K562 (cell line): Measurements from ENCODE around the gene CBX8. TPM values are rescaled to one million over a fixed set of nuclear protein-coding genes. Genes with fewer than 3 reads are reported as not detected.

Experiments
- FOXA3 ChIP-seq, 2 experiments: fragments of 450-650 bp in 1 of 2; sonication (generic) in 1 of 2; formaldehyde crosslinking; IDR thresholded peaks in 1 of 2; conservative IDR thresholded peaks in 1 of 2; 2 replicates each; pipeline versions ENCODE4 v1.4.0 to v1.8.0; 2020 to 2022; ENCODE audit warnings: mild to moderate bottlenecking in 2 of 2, missing genetic modification reagents in 1 of 2
- SETDB1 ChIP-seq: IDR thresholded peaks from one replicate; pipeline ENCODE4 v1.6.1; 2012; ENCODE audit warnings: low read length, control low read depth, inconsistent platforms
- TRIM28 ChIP-seq: fragments of 450-650 bp; IDR thresholded peaks from 2 replicates; pipeline ENCODE4 v1.6.1; 2017
- ZFX ChIP-seq: sonication (generic); formaldehyde crosslinking; IDR thresholded peaks from 2 replicates; pipeline ENCODE4 v1.8.0; 2022; ENCODE audit warnings: mild to moderate bottlenecking, missing genetic modification reagents, moderate library complexity
- ZNF124 ChIP-seq: sonication (generic); formaldehyde crosslinking; IDR thresholded peaks from 2 replicates; pipeline ENCODE4 v1.8.1; 2022; ENCODE audit warnings: missing genetic modification reagents
- ZNF175 ChIP-seq: fragments of 200-800 bp; sonication (Bioruptor generic); IDR thresholded peaks from 2 replicates; pipeline ENCODE4 v1.6.1; 2016; ENCODE audit warnings: low read depth, mild to moderate bottlenecking, missing genetic modification characterization, missing compliant biosample characterization
- polyA plus RNA-seq, 8 experiments: library from polyadenylated mRNA; depleted of rRNA in 4 of 8; stranded (reverse) in 5 of 8; unstranded in 3 of 8; fragments of >200 nt; fragmentation: Nextera tagmentation in 2 of 8; fragmentation: Illumina TruSeq in 1 of 8; extraction: Ambion mirVana in 2 of 8; extraction: Trizol in 1 of 8; gene quantifications; 2 replicates each; pipeline versions ENCODE4 v1.2.1 to v1.2.3, GENCODE V29; 2011 to 2014; ENCODE audit warnings: inconsistent platforms in 1 of 8, missing spikeins in 1 of 8
- total RNA-seq, 7 experiments: library from RNA; depleted of rRNA in 6 of 7; stranded (reverse); fragments of >200 nt in 6 of 7; fragmentation: Illumina TruSeq in 2 of 7; extraction: Trizol in 2 of 7; gene quantifications; 2 replicates each; pipeline versions ENCODE4 v1.2.1 to v1.2.3, GENCODE V29; 2011 to 2021; ENCODE audit warnings: low replicate concordance in 1 of 7
- TF ChIP-seq, protein P1 (sequence below): fragments of 450-650 bp; formaldehyde crosslinking; IDR thresholded peaks from 2 replicates; pipeline ENCODE4 v1.4.0; 2020; ENCODE audit warnings: mild to moderate bottlenecking, moderate library complexity
- TF ChIP-seq, protein P2 (sequence below): fragments of 450-650 bp; IDR thresholded peaks from 2 replicates; pipeline ENCODE4 v1.7.1; 2018; ENCODE audit warnings: mild to moderate bottlenecking, low read depth; ENCODE audit not compliant: partially characterized antibody
- TF ChIP-seq, protein P3 (sequence below), 2 experiments: fragments of 250-450 bp in 1 of 2; fragments of 450-650 bp in 1 of 2; sonication (Bioruptor Pico) in 1 of 2; IDR thresholded peaks; 2 replicates each; pipeline versions ENCODE4 v1.6.1 to v1.8.0; 2016 to 2021; ENCODE audit warnings: mild to moderate bottlenecking in 2 of 2, moderate library complexity in 2 of 2, missing compliant biosample characterization in 1 of 2, missing genetic modification characterization in 1 of 2
- TF ChIP-seq, protein P4 (sequence below): fragments of 450-650 bp; IDR thresholded peaks from 2 replicates; pipeline ENCODE4 v1.6.1; 2017; ENCODE audit warnings: antibody characterized with exemption, mild to moderate bottlenecking
- TF ChIP-seq, protein P5 (sequence below): fragments of 200-800 bp; sonication (Bioruptor generic); IDR thresholded peaks from 2 replicates; pipeline ENCODE4 v1.6.1; 2017; ENCODE audit warnings: missing genetic modification characterization, missing compliant biosample characterization
- TF ChIP-seq, protein P6 (sequence below): fragments of 250-450 bp; sonication (Bioruptor Pico); IDR thresholded peaks from 2 replicates; pipeline ENCODE4 v1.4.0; 2020; ENCODE audit warnings: mild to moderate bottlenecking, moderate library complexity

Gene CBX8
- total and polyA plus RNA-seq, 9 of the 15 experiments (the other 6 are each of a cell fraction or from before 2014, with no cell fraction given): 0.08 to 11.9 (median 2.6) TPM

DNA sequence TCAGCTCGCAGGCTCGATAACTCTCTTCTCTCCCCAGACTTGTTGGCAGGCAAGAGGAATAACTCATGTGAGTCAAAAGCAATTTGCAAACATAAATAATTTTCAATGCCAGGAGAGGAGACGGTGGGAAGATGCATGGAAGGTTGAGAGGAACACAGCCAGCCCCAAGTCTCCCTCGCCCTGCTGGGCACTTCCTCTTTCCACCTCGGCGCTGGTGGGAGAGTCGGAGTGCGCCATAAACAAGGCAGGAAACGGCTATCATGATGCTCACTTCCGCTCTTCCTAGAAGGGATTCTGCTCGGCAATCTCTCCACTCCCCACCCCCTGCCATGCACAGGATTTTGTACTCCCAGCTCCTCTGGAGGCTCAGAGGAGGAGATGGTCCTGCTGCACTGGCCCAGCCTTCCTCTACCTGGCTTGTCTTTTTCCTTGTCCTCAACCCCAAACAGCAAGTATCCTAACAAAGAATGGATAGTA, 29.4 kb upstream of the CBX8 start (continued):
- TF ChIP-seq ZNF124 (CRISPR knock-in tag) (no peak), FOXA3 (CRISPR knock-in tag; conservative IDR thresholded peaks at IDR 0.05 in 1 of 2, IDR thresholded peaks at IDR 0.05 in 1 of 2) (no peak), SETDB1 (no peak), TRIM28 (no peak), ZNF175 (no peak; the same call in 1 of the 2 replicates), ZFX (CRISPR knock-in tag) (peak; percentile 63)
- TF ChIP-seq, protein P1, sequence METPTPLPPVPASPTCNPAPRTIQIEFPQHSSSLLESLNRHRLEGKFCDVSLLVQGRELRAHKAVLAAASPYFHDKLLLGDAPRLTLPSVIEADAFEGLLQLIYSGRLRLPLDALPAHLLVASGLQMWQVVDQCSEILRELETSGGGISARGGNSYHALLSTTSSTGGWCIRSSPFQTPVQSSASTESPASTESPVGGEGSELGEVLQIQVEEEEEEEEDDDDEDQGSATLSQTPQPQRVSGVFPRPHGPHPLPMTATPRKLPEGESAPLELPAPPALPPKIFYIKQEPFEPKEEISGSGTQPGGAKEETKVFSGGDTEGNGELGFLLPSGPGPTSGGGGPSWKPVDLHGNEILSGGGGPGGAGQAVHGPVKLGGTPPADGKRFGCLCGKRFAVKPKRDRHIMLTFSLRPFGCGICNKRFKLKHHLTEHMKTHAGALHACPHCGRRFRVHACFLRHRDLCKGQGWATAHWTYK (CRISPR knock-in tag): no peak; the same call in 1 of the 2 replicates
- TF ChIP-seq, protein P2, sequence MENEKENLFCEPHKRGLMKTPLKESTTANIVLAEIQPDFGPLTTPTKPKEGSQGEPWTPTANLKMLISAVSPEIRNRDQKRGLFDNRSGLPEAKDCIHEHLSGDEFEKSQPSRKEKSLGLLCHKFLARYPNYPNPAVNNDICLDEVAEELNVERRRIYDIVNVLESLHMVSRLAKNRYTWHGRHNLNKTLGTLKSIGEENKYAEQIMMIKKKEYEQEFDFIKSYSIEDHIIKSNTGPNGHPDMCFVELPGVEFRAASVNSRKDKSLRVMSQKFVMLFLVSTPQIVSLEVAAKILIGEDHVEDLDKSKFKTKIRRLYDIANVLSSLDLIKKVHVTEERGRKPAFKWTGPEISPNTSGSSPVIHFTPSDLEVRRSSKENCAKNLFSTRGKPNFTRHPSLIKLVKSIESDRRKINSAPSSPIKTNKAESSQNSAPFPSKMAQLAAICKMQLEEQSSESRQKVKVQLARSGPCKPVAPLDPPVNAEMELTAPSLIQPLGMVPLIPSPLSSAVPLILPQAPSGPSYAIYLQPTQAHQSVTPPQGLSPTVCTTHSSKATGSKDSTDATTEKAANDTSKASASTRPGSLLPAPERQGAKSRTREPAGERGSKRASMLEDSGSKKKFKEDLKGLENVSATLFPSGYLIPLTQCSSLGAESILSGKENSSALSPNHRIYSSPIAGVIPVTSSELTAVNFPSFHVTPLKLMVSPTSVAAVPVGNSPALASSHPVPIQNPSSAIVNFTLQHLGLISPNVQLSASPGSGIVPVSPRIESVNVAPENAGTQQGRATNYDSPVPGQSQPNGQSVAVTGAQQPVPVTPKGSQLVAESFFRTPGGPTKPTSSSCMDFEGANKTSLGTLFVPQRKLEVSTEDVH: peak; percentile 23
- TF ChIP-seq, protein P3, sequence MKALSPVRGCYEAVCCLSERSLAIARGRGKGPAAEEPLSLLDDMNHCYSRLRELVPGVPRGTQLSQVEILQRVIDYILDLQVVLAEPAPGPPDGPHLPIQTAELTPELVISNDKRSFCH (CRISPR knock-in tag; IDR thresholded peaks at IDR 0.05): no peak
- TF ChIP-seq, protein P3 (tag; IDR thresholded peaks at IDR 0.05): peak; percentile 63
- TF ChIP-seq, protein P4, sequence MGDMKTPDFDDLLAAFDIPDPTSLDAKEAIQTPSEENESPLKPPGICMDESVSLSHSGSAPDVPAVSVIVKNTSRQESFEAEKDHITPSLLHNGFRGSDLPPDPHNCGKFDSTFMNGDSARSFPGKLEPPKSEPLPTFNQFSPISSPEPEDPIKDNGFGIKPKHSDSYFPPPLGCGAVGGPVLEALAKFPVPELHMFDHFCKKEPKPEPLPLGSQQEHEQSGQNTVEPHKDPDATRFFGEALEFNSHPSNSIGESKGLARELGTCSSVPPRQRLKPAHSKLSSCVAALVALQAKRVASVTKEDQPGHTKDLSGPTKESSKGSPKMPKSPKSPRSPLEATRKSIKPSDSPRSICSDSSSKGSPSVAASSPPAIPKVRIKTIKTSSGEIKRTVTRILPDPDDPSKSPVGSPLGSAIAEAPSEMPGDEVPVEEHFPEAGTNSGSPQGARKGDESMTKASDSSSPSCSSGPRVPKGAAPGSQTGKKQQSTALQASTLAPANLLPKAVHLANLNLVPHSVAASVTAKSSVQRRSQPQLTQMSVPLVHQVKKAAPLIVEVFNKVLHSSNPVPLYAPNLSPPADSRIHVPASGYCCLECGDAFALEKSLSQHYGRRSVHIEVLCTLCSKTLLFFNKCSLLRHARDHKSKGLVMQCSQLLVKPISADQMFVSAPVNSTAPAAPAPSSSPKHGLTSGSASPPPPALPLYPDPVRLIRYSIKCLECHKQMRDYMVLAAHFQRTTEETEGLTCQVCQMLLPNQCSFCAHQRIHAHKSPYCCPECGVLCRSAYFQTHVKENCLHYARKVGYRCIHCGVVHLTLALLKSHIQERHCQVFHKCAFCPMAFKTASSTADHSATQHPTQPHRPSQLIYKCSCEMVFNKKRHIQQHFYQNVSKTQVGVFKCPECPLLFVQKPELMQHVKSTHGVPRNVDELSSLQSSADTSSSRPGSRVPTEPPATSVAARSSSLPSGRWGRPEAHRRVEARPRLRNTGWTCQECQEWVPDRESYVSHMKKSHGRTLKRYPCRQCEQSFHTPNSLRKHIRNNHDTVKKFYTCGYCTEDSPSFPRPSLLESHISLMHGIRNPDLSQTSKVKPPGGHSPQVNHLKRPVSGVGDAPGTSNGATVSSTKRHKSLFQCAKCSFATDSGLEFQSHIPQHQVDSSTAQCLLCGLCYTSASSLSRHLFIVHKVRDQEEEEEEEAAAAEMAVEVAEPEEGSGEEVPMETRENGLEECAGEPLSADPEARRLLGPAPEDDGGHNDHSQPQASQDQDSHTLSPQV: peak; percentile 82; the same call in 1 of the 2 replicates
- TF ChIP-seq, protein P5, sequence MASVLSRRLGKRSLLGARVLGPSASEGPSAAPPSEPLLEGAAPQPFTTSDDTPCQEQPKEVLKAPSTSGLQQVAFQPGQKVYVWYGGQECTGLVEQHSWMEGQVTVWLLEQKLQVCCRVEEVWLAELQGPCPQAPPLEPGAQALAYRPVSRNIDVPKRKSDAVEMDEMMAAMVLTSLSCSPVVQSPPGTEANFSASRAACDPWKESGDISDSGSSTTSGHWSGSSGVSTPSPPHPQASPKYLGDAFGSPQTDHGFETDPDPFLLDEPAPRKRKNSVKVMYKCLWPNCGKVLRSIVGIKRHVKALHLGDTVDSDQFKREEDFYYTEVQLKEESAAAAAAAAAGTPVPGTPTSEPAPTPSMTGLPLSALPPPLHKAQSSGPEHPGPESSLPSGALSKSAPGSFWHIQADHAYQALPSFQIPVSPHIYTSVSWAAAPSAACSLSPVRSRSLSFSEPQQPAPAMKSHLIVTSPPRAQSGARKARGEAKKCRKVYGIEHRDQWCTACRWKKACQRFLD (CRISPR knock-in tag): no peak
- TF ChIP-seq, protein P6, sequence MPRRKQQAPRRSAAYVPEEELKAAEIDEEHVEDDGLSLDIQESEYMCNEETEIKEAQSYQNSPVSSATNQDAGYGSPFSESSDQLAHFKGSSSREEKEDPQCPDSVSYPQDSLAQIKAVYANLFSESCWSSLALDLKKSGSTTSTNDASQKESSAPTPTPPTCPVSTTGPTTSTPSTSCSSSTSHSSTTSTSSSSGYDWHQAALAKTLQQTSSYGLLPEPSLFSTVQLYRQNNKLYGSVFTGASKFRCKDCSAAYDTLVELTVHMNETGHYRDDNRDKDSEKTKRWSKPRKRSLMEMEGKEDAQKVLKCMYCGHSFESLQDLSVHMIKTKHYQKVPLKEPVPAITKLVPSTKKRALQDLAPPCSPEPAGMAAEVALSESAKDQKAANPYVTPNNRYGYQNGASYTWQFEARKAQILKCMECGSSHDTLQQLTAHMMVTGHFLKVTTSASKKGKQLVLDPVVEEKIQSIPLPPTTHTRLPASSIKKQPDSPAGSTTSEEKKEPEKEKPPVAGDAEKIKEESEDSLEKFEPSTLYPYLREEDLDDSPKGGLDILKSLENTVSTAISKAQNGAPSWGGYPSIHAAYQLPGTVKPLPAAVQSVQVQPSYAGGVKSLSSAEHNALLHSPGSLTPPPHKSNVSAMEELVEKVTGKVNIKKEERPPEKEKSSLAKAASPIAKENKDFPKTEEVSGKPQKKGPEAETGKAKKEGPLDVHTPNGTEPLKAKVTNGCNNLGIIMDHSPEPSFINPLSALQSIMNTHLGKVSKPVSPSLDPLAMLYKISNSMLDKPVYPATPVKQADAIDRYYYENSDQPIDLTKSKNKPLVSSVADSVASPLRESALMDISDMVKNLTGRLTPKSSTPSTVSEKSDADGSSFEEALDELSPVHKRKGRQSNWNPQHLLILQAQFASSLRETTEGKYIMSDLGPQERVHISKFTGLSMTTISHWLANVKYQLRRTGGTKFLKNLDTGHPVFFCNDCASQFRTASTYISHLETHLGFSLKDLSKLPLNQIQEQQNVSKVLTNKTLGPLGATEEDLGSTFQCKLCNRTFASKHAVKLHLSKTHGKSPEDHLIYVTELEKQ (CRISPR knock-in tag): no peak
